Stimulated activated CD8-positive, alpha-beta memory T cell treated with anti-CD3 and anti-CD28 coated beads, Interleukin-7, amount 100 ng/mL, for 24 hours (primary cell): ENCODE data around the gene CEP68.

Experiments
- DNase-seq: peaks from one replicate; pipeline ENCODE4 v3.0.0-alpha.2; 2020; ENCODE audit warnings: low read depth

The CEP68 gene

GRCh38 chr2:65057054-65057375 lies 799 bp downstream of the CEP68 start:
- DNase-seq, result no peak

- no peak for DNase-seq
These were observed 1.3 kb downstream of the CEP68 start for GRCh38 chr2:65057391-65058052.

GRCh38 chr2:65059071-65059470 lies 2.9 kb downstream of the CEP68 start:
- DNase-seq, result no peak

GRCh38 chr2:65061146-65061909 lies 5.1 kb downstream of the CEP68 start:
- DNase-seq, result no peak

GRCh38 chr2:65061910-65062339 lies 5.7 kb downstream of the CEP68 start:
- DNase-seq, result no peak

GRCh38 chr2:65062843-65063825 lies 6.9 kb downstream of the CEP68 start:
- no peak for DNase-seq

- no peak for DNase-seq
These were observed 8.7 kb downstream of the CEP68 start for GRCh38 chr2:65064728-65065552.

GRCh38 chr2:65067806-65068553 lies 11.8 kb downstream of the CEP68 start:
- no peak for DNase-seq

- DNase-seq, result no peak
These were observed 13.2 kb downstream of the CEP68 start for GRCh38 chr2:65069439-65069824.

GRCh38 chr2:65070172-65070830 lies 14.1 kb downstream of the CEP68 start:
- no peak for DNase-seq

- DNase-seq, result no peak
These were observed 14.6 kb downstream of the CEP68 start for GRCh38 chr2:65070856-65071255.

- no peak for DNase-seq
These were observed 15.4 kb downstream of the CEP68 start for GRCh38 chr2:65071499-65072180.

GRCh38 chr2:65072181-65072970 lies 16.2 kb downstream of the CEP68 start:
- no peak for DNase-seq

GRCh38 chr2:65073879-65074565 lies 17.8 kb downstream of the CEP68 start:
- DNase-seq, result no peak

GRCh38 chr2:65075176-65075575 lies 19.0 kb downstream of the CEP68 start:
- no peak for DNase-seq

- DNase-seq, result no peak
These were observed 19.6 kb downstream of the CEP68 start for GRCh38 chr2:65075605-65076344.

GRCh38 chr2:65076345-65076710 lies 20.1 kb downstream of the CEP68 start:
- DNase-seq, result no peak

- no peak for DNase-seq
These were observed 21.7 kb downstream of the CEP68 start for GRCh38 chr2:65077898-65078297.
